Stimulated activated CD8-positive, alpha-beta memory T cell treated with anti-CD3 and anti-CD28 coated beads, Interleukin-15, amount 100 ng/mL, for 1 hour (primary cell): ENCODE data around the gene DHX9.
"Not testable (repeated sequence)": the region's sequence is repeated elsewhere in the genome, so short reads cannot be mapped to it uniquely, and the experiment has no call there.

Experiments used
- DNase-seq: peaks from one replicate; pipeline ENCODE4 v3.0.0-alpha.2; 2020; ENCODE audit warnings: low read depth

Gene DHX9

GRCh38 chr1:182889997-182890396 is 50.9 kb downstream of the DHX9 start:
- DNase-seq, result no peak

DNA sequence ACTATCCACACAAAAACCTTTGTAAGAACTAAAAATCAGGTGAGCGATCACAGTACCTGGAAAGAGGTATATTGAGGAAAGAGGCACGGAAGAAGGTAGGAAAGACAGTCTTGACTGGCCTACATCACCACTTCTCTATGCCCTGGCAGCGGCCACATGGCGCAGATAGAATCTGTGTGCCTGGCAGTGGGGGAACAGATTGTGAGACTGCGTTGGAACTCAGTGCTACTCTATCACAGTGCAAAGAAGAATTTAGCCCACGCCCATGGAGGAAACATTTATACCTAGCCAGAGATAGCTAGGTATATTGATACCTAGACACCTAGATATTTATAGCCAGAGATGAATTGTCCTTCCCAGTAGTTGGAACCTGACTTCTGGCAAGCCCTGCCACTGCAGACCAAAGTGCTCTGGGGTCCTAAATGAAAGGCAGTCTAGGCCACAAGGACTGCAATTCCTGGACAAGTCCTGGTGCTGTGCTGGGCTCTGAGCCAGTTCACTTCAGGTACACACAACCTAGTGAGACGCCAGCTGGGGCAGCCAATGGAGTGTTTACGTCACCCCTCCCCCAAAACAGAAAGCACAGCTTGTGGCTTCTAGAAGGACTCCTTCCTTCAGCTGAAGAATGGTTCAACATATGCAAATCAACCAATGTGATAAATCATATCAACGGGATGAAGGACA is 51.9 kb downstream of the DHX9 start:
- no peak for DNase-seq

GRCh38 chr1:182897696-182898095 is 58.5 kb downstream of the DHX9 start:
- DNase-seq, result no peak

DNA sequence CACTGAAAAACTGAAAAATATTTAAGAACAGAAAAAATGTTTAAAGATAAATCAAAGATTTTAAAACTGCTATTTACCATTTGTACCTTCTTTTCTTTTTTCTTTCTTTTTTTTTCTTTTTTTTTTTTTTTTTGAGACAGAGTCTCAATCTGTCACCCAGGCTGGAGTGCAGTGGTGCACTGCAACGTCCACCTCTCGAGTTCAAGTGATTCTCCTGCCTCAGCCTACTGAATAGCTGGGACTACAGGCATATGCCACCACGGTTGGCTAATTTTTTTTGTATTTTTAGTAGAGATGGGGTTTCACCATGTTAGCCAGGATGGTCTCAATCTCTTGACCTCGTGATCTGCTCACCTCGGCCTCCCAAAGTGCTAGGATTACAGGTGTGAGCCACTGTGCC is 62.8 kb downstream of the DHX9 start:
- not testable (repeated sequence) for DNase-seq

GRCh38 chr1:182905321-182905720 is 66.2 kb downstream of the DHX9 start:
- DNase-seq, result no peak

DNA sequence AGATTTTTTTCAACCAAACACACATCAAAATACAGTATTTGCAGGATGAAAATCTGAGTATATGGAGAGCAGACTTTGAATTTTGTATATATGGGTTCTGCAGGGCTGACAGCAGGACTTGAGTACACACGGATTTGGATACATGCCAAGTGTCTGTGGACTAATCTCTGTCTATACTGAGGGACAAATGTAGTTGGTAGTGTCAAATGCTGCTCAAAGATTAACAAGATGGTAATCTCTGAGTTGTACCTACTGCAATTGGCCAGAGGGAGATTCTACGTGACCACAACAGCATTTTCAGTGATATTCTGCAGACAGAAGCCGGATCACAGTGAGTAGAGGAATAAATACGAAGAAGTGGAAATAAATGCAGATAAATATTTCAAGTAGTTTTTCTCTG is 70.4 kb downstream of the DHX9 start:
- no peak for DNase-seq

DNA sequence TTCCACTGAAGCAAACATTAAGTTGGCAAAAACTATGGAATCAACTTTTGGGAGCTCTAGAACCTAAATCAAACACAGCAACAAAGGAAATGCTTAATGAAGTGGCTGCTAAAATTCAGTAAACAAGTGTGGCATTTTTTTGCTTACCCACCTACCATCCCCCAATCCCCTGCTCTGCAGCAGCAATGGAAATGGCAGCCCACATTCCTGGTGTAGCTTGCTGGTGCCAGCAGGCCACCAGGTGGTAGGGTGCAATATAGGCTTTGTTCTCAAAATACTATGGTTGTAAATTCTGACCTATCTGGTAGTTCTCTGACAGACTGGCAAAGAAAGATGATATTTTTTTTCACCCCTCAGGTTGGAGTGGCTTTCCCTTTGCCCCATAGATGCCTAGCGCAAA is 71.0 kb downstream of the DHX9 start:
- DNase-seq, result no peak

DNA sequence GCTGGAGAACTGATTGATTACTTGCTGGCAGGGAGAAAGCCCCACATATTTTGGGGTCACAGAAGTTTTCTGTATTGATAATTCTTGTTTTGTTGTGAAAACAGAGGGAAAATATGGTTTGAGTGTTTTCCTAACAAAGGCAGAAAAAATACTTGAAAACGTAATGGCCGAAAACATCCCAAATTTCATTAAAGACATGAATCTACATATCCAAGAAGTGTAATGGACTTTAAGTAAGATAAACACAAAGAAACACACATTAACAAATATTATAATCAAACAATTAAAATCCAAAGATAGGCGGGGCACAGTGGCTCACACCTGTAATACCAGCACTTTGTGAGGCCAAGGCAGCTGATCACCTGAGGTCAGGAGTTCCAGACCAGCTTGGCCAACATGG is 74.3 kb downstream of the DHX9 start:
- no peak for DNase-seq

- no peak for DNase-seq
Observed at GRCh38 chr1:182917378-182917777, 78.2 kb downstream of the DHX9 start.

DNA sequence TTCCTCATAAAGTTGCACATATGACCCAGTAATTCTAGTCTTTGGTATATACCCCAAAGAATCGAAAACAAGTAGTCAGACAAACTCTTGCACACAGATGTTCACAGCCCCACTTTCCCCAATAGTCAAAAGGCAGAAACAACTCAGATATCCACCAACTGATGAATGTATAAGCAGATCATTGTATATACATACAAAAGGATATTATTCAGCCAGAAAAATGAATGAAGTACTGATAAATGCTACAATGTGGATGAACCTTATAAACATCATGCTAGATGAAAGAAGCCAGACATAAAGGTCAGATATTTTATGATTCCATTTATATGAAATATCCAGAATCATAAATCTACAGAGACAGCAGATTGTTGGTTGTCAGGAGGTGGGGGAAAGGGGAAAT is 86.5 kb downstream of the DHX9 start:
- DNase-seq, result no peak

DNA sequence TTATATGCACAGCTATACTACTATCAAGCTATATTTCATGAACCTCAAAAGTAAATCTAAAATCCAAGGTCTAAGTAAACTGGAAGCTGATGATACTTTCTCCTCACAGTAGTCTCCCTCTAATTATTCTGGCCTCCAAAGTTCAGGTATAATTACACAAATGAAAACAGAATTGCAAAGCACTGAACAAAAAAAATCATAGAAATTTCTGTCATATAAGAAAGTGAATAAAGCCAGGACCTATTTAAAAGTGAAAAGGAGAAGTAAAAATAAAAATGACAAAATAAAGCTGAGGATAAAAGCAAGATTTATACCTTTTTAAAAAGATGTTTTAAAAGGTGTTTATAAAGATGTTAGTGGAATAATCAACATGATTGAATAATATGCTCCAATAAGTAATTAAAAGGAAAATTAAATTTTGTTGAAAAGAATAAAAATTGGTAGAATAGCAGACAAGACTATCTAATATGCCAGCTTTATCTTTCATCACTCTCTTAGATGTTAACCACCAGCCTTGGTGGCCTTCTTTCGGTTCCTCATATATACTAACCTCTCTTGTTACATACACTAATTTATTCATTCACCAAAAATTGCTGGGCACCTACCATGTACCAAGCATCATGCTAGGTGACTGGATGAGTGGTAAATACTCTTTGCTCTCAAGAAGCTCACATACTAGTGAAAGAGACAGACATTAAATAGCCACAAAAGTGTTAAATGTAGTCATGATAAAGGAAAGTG is 88.7 kb downstream of the DHX9 start:
- DNase-seq, result no peak

DNA sequence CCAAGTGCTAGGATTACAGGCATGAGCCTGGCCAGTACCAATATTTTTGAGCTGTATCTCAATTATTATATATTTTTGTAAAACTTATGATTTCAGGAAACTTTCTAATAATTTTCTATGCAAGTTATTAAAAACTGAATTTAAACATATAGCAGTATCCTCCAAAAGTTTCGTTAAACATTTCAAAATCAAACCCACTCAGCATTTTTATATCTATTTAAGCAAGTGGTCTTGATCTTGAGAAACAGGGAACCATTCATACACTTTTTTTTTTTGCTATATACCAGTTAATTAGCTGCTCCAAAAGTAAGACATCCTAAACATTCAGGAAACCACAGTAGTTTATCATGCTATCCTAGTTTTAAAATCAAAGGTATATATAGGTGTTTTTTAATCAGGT is 91.8 kb downstream of the DHX9 start:
- DNase-seq, result no peak

- no peak for DNase-seq
Observed at GRCh38 chr1:182935716-182936115, 96.6 kb downstream of the DHX9 start.
